HepG2 (cell line): ENCODE results near the gene JAZF1. TPM values are rescaled to one million over a fixed set of nuclear protein-coding genes. Genes with fewer than 3 reads are reported as not detected.

Source experiments
- GLMP ChIP-seq: sonication (generic); formaldehyde crosslinking; IDR thresholded peaks from 2 replicates; pipeline ENCODE4 v1.9.0; 2021; ENCODE audit warnings: missing genetic modification reagents, mild to moderate bottlenecking, borderline replicate concordance
- ISX ChIP-seq: sonication (generic); formaldehyde crosslinking; conservative IDR thresholded peaks from 2 replicates; pipeline ENCODE4 v1.5.0; 2020; ENCODE audit warnings: missing genetic modification reagents
- KIAA2018 ChIP-seq: sonication (generic); formaldehyde crosslinking; IDR thresholded peaks from 2 replicates; pipeline ENCODE4 v1.5.0; 2020; ENCODE audit warnings: mild to moderate bottlenecking, missing genetic modification reagents, borderline replicate concordance
- MZF1 ChIP-seq: sonication (generic); formaldehyde crosslinking; IDR thresholded peaks from 2 replicates; pipeline ENCODE4 v1.8.1; 2023; ENCODE audit warnings: mild to moderate bottlenecking, missing genetic modification reagents, borderline replicate concordance
- REXO4 ChIP-seq: sonication (generic); formaldehyde crosslinking; IDR thresholded peaks from 2 replicates; pipeline ENCODE4 v1.8.0; 2022; ENCODE audit warnings: missing genetic modification reagents, mild to moderate bottlenecking, borderline replicate concordance
- ZNF512 ChIP-seq: sonication (generic); formaldehyde crosslinking; IDR thresholded peaks from 2 replicates; pipeline ENCODE4 v1.4.0; 2020; ENCODE audit warnings: mild to moderate bottlenecking, missing genetic modification reagents
- ZNF530 ChIP-seq: sonication (generic); formaldehyde crosslinking; IDR thresholded peaks from 2 replicates; pipeline ENCODE4 v1.5.0; 2020; ENCODE audit warnings: low read depth, mild to moderate bottlenecking, missing genetic modification reagents
- ZNF562 ChIP-seq: sonication (generic); formaldehyde crosslinking; IDR thresholded peaks from 2 replicates; pipeline ENCODE4 v1.8.0; 2022; ENCODE audit warnings: missing genetic modification reagents, borderline replicate concordance
- ZNF709 ChIP-seq: sonication (generic); formaldehyde crosslinking; IDR thresholded peaks from 2 replicates; pipeline ENCODE4 v1.5.0; 2020; ENCODE audit warnings: mild to moderate bottlenecking, missing genetic modification reagents
- ZNF747 ChIP-seq: sonication (generic); formaldehyde crosslinking; IDR thresholded peaks from 2 replicates; pipeline ENCODE4 v1.8.1; 2023; ENCODE audit warnings: missing genetic modification reagents, mild to moderate bottlenecking, borderline replicate concordance
- polyA plus RNA-seq, 8 experiments: library from polyadenylated mRNA; depleted of rRNA in 3 of 8; stranded (reverse) in 7 of 8; unstranded in 1 of 8; fragments of >200 nt; fragmentation: Illumina TruSeq in 4 of 8; extraction: Trizol in 4 of 8; gene quantifications; 2 replicates each; pipeline versions ENCODE4 v1.2.1 to v1.2.3, GENCODE V29; 2011 to 2016; ENCODE audit warnings: low read depth in 4 of 8, missing spikeins in 1 of 8, mixed read lengths in 1 of 8; ENCODE audit not compliant: insufficient read depth in 1 of 8
- total RNA-seq, 5 experiments: library from RNA; depleted of rRNA; stranded (reverse); fragments of >200 nt; fragmentation: Illumina TruSeq; extraction: Trizol; gene quantifications; 2 replicates each; pipeline ENCODE4 v1.2.3, GENCODE V29; 2016; ENCODE audit warnings: low read depth in 1 of 5

JAZF1 gene
- total and polyA plus RNA-seq, 2 of the 13 experiments (the other 11 are each of a cell fraction or from before 2014, with no cell fraction given) = not detected

GRCh38 chr7:28201131-28201530 is 20.5 kb upstream of the JAZF1 start (continued):
- TF ChIP-seq KIAA2018 (CRISPR knock-in tag) (no peak), GLMP (CRISPR knock-in tag) (no peak), ZNF512 (CRISPR knock-in tag) (no peak), ZNF747 (CRISPR knock-in tag) (no peak), ISX (CRISPR knock-in tag) (no peak), ZNF530 (CRISPR knock-in tag) (no peak), ZNF709 (CRISPR knock-in tag) (no peak), MZF1 (CRISPR knock-in tag) (no peak), REXO4 (CRISPR knock-in tag) (no peak), ZNF562 (CRISPR knock-in tag) (no peak)
